GM19467 (cell line): ENCODE results near the gene ACTR3C.
A peak's percentile ranks its signal among the peaks of the same experiment; 100 is the strongest.

Experiments used
- ATAC-seq: cut with Tn5 transposase; IDR thresholded peaks from one replicate; pipeline ENCODE4 v1.9.1; 2021; ENCODE audit warnings: mild to moderate bottlenecking, moderate library complexity; ENCODE audit not compliant: unreplicated experiment

Gene ACTR3C

GRCh38 chr7:150337179-150337578, 13.8 kb upstream of the ACTR3C start:
- no peak for ATAC-seq

- no peak for ATAC-seq
Measured at GRCh38 chr7:150336746-150337145, 13.4 kb upstream of the ACTR3C start.

- ATAC-seq, result no peak
Measured at GRCh38 chr7:150335774-150336112, 12.4 kb upstream of the ACTR3C start.

- no peak for ATAC-seq
Measured at GRCh38 chr7:150335108-150335773, 11.9 kb upstream of the ACTR3C start.

GRCh38 chr7:150334108-150334507, 10.8 kb upstream of the ACTR3C start:
- ATAC-seq, result no peak

GRCh38 chr7:150333659-150334058, 10.3 kb upstream of the ACTR3C start:
- ATAC-seq, result no peak

GRCh38 chr7:150332852-150333635, 9.7 kb upstream of the ACTR3C start:
- ATAC-seq, result no peak

- ATAC-seq, result no peak
Measured at GRCh38 chr7:150330211-150330885, 7.0 kb upstream of the ACTR3C start.

- ATAC-seq, result no peak
Measured at GRCh38 chr7:150329331-150330120, 6.2 kb upstream of the ACTR3C start.

GRCh38 chr7:150327308-150327707, 4.0 kb upstream of the ACTR3C start:
- ATAC-seq, result no peak

GRCh38 chr7:150326657-150327268, 3.4 kb upstream of the ACTR3C start:
- no peak for ATAC-seq

- ATAC-seq, result no peak
Measured at GRCh38 chr7:150325901-150326300, 2.6 kb upstream of the ACTR3C start.

GRCh38 chr7:150325110-150325611, 1.8 kb upstream of the ACTR3C start:
- ATAC-seq, result no peak

GRCh38 chr7:150324373-150324961, 1.1 kb upstream of the ACTR3C start:
- ATAC-seq, result no peak

GRCh38 chr7:150323682-150324372, 482 bp upstream of the ACTR3C start:
- ATAC-seq, result peak; percentile 18

GRCh38 chr7:150322114-150322832, 1.1 kb downstream of the ACTR3C start:
- ATAC-seq, result no peak

GRCh38 chr7:150321788-150322113, 1.6 kb downstream of the ACTR3C start:
- ATAC-seq, result no peak

GRCh38 chr7:150317748-150318444, 5.4 kb downstream of the ACTR3C start:
- ATAC-seq, result no peak
